NB4 (cell line): ENCODE data around the gene LMO1.
A peak's percentile ranks its signal among the peaks of the same experiment; 100 is the strongest.

Experiments used
- CTCF ChIP-seq: IDR thresholded peaks from one replicate; pipeline ENCODE4 v1.5.1; 2012; ENCODE audit warnings: low read depth, low read length
- MAX ChIP-seq: IDR thresholded peaks from 2 replicates; pipeline ENCODE4 v1.6.1; 2011; ENCODE audit warnings: low read depth, low read length
- MYC ChIP-seq: IDR thresholded peaks from 2 replicates; pipeline ENCODE4 v1.6.1; 2011; ENCODE audit warnings: low read depth, low read length
- POLR2A ChIP-seq: IDR thresholded peaks from 2 replicates; pipeline ENCODE4 v1.6.1; 2011; ENCODE audit warnings: mild to moderate bottlenecking; ENCODE audit not compliant: insufficient read length; ENCODE audit errors: extremely low read depth

- TF ChIP-seq CTCF (no peak), MAX (peak; percentile 86), POLR2A (no peak), MYC (no peak)
Observed at GRCh38 chr11:8201644-8202365, 61.9 kb downstream of the LMO1 start.
